GM18951 (cell line): Measurements from ENCODE around the gene TGM6.

Experiments
- POLR2A ChIP-seq: IDR thresholded peaks from 4 replicates; pipeline ENCODE4 v1.6.1; 2011; ENCODE audit warnings: mild to moderate bottlenecking; ENCODE audit not compliant: insufficient read length, insufficient read depth; ENCODE audit errors: extremely low read depth
- in situ Hi-C: fragments of 300-500 bp; cut with MboI; formaldehyde crosslinking; loops from one replicate; pipeline ENCODE4 v1.12.0; 2022; ENCODE audit warnings: low sequenced_read_pairs, mixed read lengths, inconsistent platforms; ENCODE audit not compliant: unreplicated experiment

Gene TGM6

GRCh38 chr20:2418388-2418787 is 37.7 kb downstream of the TGM6 start:
- TF ChIP-seq POLR2A = no peak
- in situ Hi-C loops = no loop called here

- no peak for TF ChIP-seq POLR2A
- in situ Hi-C loops = no loop called here
These were observed 39.8 kb downstream of the TGM6 start for GRCh38 chr20:2420510-2420909.

GRCh38 chr20:2421247-2421646 is 40.5 kb downstream of the TGM6 start:
- in situ Hi-C loops = no loop called here
- no peak for TF ChIP-seq POLR2A

- in situ Hi-C loops = no loop called here
- TF ChIP-seq POLR2A = no peak
These were observed 48.4 kb downstream of the TGM6 start for GRCh38 chr20:2429051-2429450.

GRCh38 chr20:2430538-2430937 is 49.8 kb downstream of the TGM6 start:
- no peak for TF ChIP-seq POLR2A
- in situ Hi-C loops = no loop called here

- in situ Hi-C loops = no loop called here
- TF ChIP-seq POLR2A = no peak
These were observed 50.5 kb downstream of the TGM6 start for GRCh38 chr20:2431185-2431584.

- no peak for TF ChIP-seq POLR2A
These were observed 66.1 kb downstream of the TGM6 start for GRCh38 chr20:2446845-2447244.

GRCh38 chr20:2449386-2449785 is 68.7 kb downstream of the TGM6 start:
- in situ Hi-C loops = no loop called here
- no peak for TF ChIP-seq POLR2A

More at GRCh38 chr20:2446845-2447244, 66.1 kb downstream of the TGM6 start:
- in situ Hi-C loops = no loop called here

- in situ Hi-C loops = no loop called here
These were observed 70.7 kb downstream of the TGM6 start for GRCh38 chr20:2451422-2451821.

GRCh38 chr20:2451939-2452732 is 71.4 kb downstream of the TGM6 start:
- in situ Hi-C loops = no loop called here
- no peak for TF ChIP-seq POLR2A

More at GRCh38 chr20:2451422-2451821, 70.7 kb downstream of the TGM6 start:
- TF ChIP-seq POLR2A = no peak

GRCh38 chr20:2453792-2454191 is 73.1 kb downstream of the TGM6 start:
- in situ Hi-C loops = no loop called here

GRCh38 chr20:2455771-2456497 is 75.2 kb downstream of the TGM6 start:
- in situ Hi-C loops = no loop called here
- no peak for TF ChIP-seq POLR2A

More at GRCh38 chr20:2453792-2454191, 73.1 kb downstream of the TGM6 start:
- no peak for TF ChIP-seq POLR2A

- no peak for TF ChIP-seq POLR2A
- in situ Hi-C loops = no loop called here
These were observed 78.3 kb downstream of the TGM6 start for GRCh38 chr20:2458919-2459499.
